Astrocyte (in vitro differentiated cells and primary cell): ENCODE data around the gene TGM2. TPM values are rescaled to one million over a fixed set of nuclear protein-coding genes. Genes with fewer than 3 reads are reported as not detected.

Experiments used
- DNase-seq: peaks from one replicate; pipeline ENCODE4 v3.0.0-alpha.2; 2010; ENCODE audit warnings: low read depth
- FAIRE-seq: peaks from 2 replicates; lab custom pipeline; 2011; peaks lifted over from hg19 to GRCh38; lab: Jason Lieb, UNC
- H2AFZ ChIP-seq: 2 replicates; pipeline ENCODE4 v1.6.0; 2012; ENCODE audit warnings: low read depth, low read length, inconsistent platforms
- H3K27ac ChIP-seq: 2 replicates; pipeline ENCODE4 v1.5.1; 2011; ENCODE audit warnings: low read depth, low read length, inconsistent platforms
- H3K27me3 ChIP-seq: 2 replicates; pipeline ENCODE4 v1.6.0; 2011; ENCODE audit warnings: low read length, inconsistent platforms; ENCODE audit not compliant: insufficient read depth
- H3K36me3 ChIP-seq: 2 replicates; pipeline ENCODE4 v1.5.1; 2011; ENCODE audit warnings: low read length, inconsistent platforms; ENCODE audit not compliant: insufficient read depth
- H3K4me1 ChIP-seq: 2 replicates; pipeline ENCODE4 v1.5.1; 2011; ENCODE audit warnings: low read length, inconsistent platforms; ENCODE audit not compliant: insufficient read depth
- H3K4me2 ChIP-seq: 2 replicates; pipeline ENCODE4 v1.6.0; 2012; ENCODE audit warnings: low read length, inconsistent platforms
- H3K4me3 ChIP-seq: 2 replicates; pipeline ENCODE4 v1.5.1; 2011; ENCODE audit warnings: low read depth, mild to moderate bottlenecking, low read length, inconsistent platforms; ENCODE audit not compliant: insufficient read depth
- H3K79me2 ChIP-seq: 2 replicates; pipeline ENCODE4 v1.6.0; 2012; ENCODE audit warnings: mild to moderate bottlenecking, low read length, inconsistent platforms; ENCODE audit not compliant: insufficient read depth
- H3K9ac ChIP-seq: 2 replicates; pipeline ENCODE4 v1.6.0; 2012; ENCODE audit warnings: mild to moderate bottlenecking, low read length, inconsistent platforms
- H3K9me3 ChIP-seq: 2 replicates; pipeline ENCODE4 v1.5.1; 2012; ENCODE audit warnings: low read depth, mild to moderate bottlenecking, low read length, inconsistent platforms; ENCODE audit not compliant: insufficient read depth
- H4K20me1 ChIP-seq: 2 replicates; pipeline ENCODE4 v1.6.0; 2012; ENCODE audit warnings: low read length, inconsistent platforms; ENCODE audit not compliant: insufficient read depth
- H3K27ac Mint-ChIP-seq: one replicate; pipeline ENCODE4 v1.8.0; 2021; ENCODE audit warnings: mild to moderate bottlenecking, mixed read lengths; ENCODE audit not compliant: unreplicated experiment
- H3K27me3 Mint-ChIP-seq: one replicate; pipeline ENCODE4 v1.8.0; 2021; ENCODE audit warnings: low read depth, mixed read lengths; ENCODE audit not compliant: unreplicated experiment
- H3K36me3 Mint-ChIP-seq: one replicate; pipeline ENCODE4 v1.8.0; 2021; ENCODE audit warnings: low read depth, mixed read lengths; ENCODE audit not compliant: unreplicated experiment
- H3K4me1 Mint-ChIP-seq: one replicate; pipeline ENCODE4 v1.8.0; 2021; ENCODE audit warnings: low read depth, mixed read lengths; ENCODE audit not compliant: unreplicated experiment
- H3K4me3 Mint-ChIP-seq: one replicate; pipeline ENCODE4 v1.8.0; 2021; ENCODE audit warnings: mild to moderate bottlenecking, moderate library complexity, mixed read lengths; ENCODE audit not compliant: unreplicated experiment
- H3K9me3 Mint-ChIP-seq: one replicate; pipeline ENCODE4 v1.8.0; 2021; ENCODE audit warnings: mild to moderate bottlenecking, mixed read lengths; ENCODE audit not compliant: unreplicated experiment
- CTCF ChIP-seq: IDR thresholded peaks from 2 replicates; pipeline ENCODE4 v1.5.1; 2011; ENCODE audit warnings: low read depth, mild to moderate bottlenecking, inconsistent platforms, low read length, moderate library complexity; ENCODE audit not compliant: insufficient read depth
- EZH2 ChIP-seq: IDR thresholded peaks from 2 replicates; pipeline ENCODE4 v1.6.1; 2012; ENCODE audit warnings: mild to moderate bottlenecking, low read length, inconsistent platforms; ENCODE audit not compliant: insufficient read depth
- total RNA-seq: library from RNA; stranded (reverse); gene quantifications from 2 replicates; pipeline ENCODE4 v1.2.1, GENCODE V29; 2021

TGM2 gene
- total RNA-seq, 1 donor from 2014 or later, result 98.9 TPM

- no peak overlapping the region for H3K4me2 ChIP-seq
- peaks cover 1% of the 10 kb centered on the region for H3K9me3 Mint-ChIP-seq
- no peaks in the 10 kb centered on the region for H3K79me2 ChIP-seq
- H3K27ac ChIP-seq, result no peak overlapping the region
- H4K20me1 ChIP-seq, result no peaks in the 10 kb centered on the region
- peaks cover 9% of the 10 kb centered on the region for H3K4me1 Mint-ChIP-seq
- H3K9ac ChIP-seq, result no peak overlapping the region
- FAIRE-seq, result no peak
- no peaks in the 10 kb centered on the region for H3K27me3 ChIP-seq
- TF ChIP-seq EZH2 (no peak), CTCF (no peak)
- H3K36me3 Mint-ChIP-seq, result peaks cover 1% of the 10 kb centered on the region
- H3K4me3 ChIP-seq, result no peak overlapping the region
- H3K9me3 ChIP-seq, result no peaks in the 10 kb centered on the region
- H3K36me3 ChIP-seq, result no peaks in the 10 kb centered on the region
- no peak for DNase-seq
- no peak overlapping the region for H3K27ac Mint-ChIP-seq
- H2AFZ ChIP-seq, result no peak overlapping the region
- H3K4me3 Mint-ChIP-seq, result no peak overlapping the region
- peaks cover 6% of the 10 kb centered on the region for H3K4me1 ChIP-seq
- peaks cover 4% of the 10 kb centered on the region for H3K27me3 Mint-ChIP-seq
Observed at GRCh38 chr20:38203981-38204357, 38.9 kb upstream of the TGM2 start.

- Histone ChIP-seq H3K79me2 (no peaks in the 10 kb centered on the region), H3K9ac (no peak overlapping the region), H3K4me3 (no peak overlapping the region), H3K9me3 (no peaks in the 10 kb centered on the region), H2AFZ (no peak overlapping the region), H3K4me2 (no peak overlapping the region), H3K27ac (no peak overlapping the region), H3K27me3 (no peaks in the 10 kb centered on the region), H3K4me1 (peaks cover 8% of the 10 kb centered on the region), H3K36me3 (no peaks in the 10 kb centered on the region), H4K20me1 (no peaks in the 10 kb centered on the region)
- H3K4me3 Mint-ChIP-seq, result no peak overlapping the region
- TF ChIP-seq CTCF, result no peak
- TF ChIP-seq EZH2, result no peak
- H3K36me3 Mint-ChIP-seq, result peaks cover 1% of the 10 kb centered on the region
- FAIRE-seq (no peak), DNase-seq (no peak)
- H3K9me3 Mint-ChIP-seq, result peaks cover 1% of the 10 kb centered on the region
- peaks cover 2% of the 10 kb centered on the region for H3K27me3 Mint-ChIP-seq
- peaks cover 10% of the 10 kb centered on the region for H3K4me1 Mint-ChIP-seq
- no peak overlapping the region for H3K27ac Mint-ChIP-seq
Observed at GRCh38 chr20:38203337-38203980, 38.4 kb upstream of the TGM2 start.

GRCh38 chr20:38202982-38203293, 37.9 kb upstream of the TGM2 start:
- Histone ChIP-seq H2AFZ (no peak overlapping the region), H3K9ac (no peak overlapping the region), H3K9me3 (no peaks in the 10 kb centered on the region), H3K4me2 (no peak overlapping the region), H3K79me2 (no peaks in the 10 kb centered on the region), H3K27me3 (no peaks in the 10 kb centered on the region), H3K4me1 (peaks cover 11% of the 10 kb centered on the region), H4K20me1 (no peaks in the 10 kb centered on the region), H3K27ac (no peak overlapping the region), H3K4me3 (no peak overlapping the region), H3K36me3 (no peaks in the 10 kb centered on the region)
- Mint-ChIP-seq H3K36me3 (peaks cover 1% of the 10 kb centered on the region), H3K4me3 (no peak overlapping the region), H3K27me3 (no peaks in the 10 kb centered on the region), H3K27ac (no peak overlapping the region), H3K4me1 (peaks cover 11% of the 10 kb centered on the region), H3K9me3 (no peaks in the 10 kb centered on the region)
- FAIRE-seq (no peak), DNase-seq (no peak)
- TF ChIP-seq EZH2 (no peak), CTCF (no peak)
